Activated T-helper 2 cell treated with anti-CD3 and anti-CD28 coated beads, Interferon-gamma antibody, Interleukin-2, Interleukin-4, amounts not matched to agents 10 μg/mL and 5 μg/mL and 100 μg/mL, durations not matched to agents 14 hours and 24 hours and 36 hours (primary cell): Measurements from ENCODE around the gene MESP2. TPM values are rescaled to one million over a fixed set of nuclear protein-coding genes. Genes with fewer than 3 reads are reported as not detected.

Experiments used
- DNase-seq: peaks from one replicate; pipeline ENCODE4 v3.0.0; 2021; ENCODE audit warnings: low spot score
- H3K27ac Mint-ChIP-seq: one replicate; pipeline ENCODE4 v1.8.0; 2021; ENCODE audit warnings: mixed read lengths
- H3K27me3 Mint-ChIP-seq: one replicate; pipeline ENCODE4 v1.8.0; 2021; ENCODE audit warnings: low read depth, mixed read lengths
- H3K36me3 Mint-ChIP-seq: one replicate; pipeline ENCODE4 v1.8.0; 2021; ENCODE audit warnings: low read depth, mixed read lengths
- H3K4me1 Mint-ChIP-seq: one replicate; pipeline ENCODE4 v1.8.0; 2021; ENCODE audit warnings: low read depth, mixed read lengths
- H3K4me3 Mint-ChIP-seq: one replicate; pipeline ENCODE4 v1.8.0; 2021; ENCODE audit warnings: low read depth, mild to moderate bottlenecking, moderate library complexity, mixed read lengths
- H3K9me3 Mint-ChIP-seq: one replicate; pipeline ENCODE4 v1.8.0; 2021; ENCODE audit warnings: mixed read lengths
- intact Hi-C: fragments of 100-400 bp; cut with micrococcal nuclease; formaldehyde crosslinking; loops from one replicate; pipeline ENCODE4 v1.15.1; 2023
- total RNA-seq: library from RNA; stranded (reverse); gene quantifications from 2 replicates; pipeline ENCODE4 v1.2.3, GENCODE V29; 2022

MESP2 gene
- total RNA-seq, 1 donor from 2014 or later, result 0.41 TPM

- no peaks in the 10 kb centered on the region for H3K9me3 Mint-ChIP-seq
- H3K4me3 Mint-ChIP-seq, result no peak overlapping the region
- DNase-seq, result no peak
- no peaks in the 10 kb centered on the region for H3K4me1 Mint-ChIP-seq
- intact Hi-C loops, result no loop called here
- no peak overlapping the region for H3K27ac Mint-ChIP-seq
- H3K27me3 Mint-ChIP-seq, result no peaks in the 10 kb centered on the region
- no peaks in the 10 kb centered on the region for H3K36me3 Mint-ChIP-seq
These were observed 26.2 kb downstream of the MESP2 start for GRCh38 chr15:89802231-89802928.

DNA sequence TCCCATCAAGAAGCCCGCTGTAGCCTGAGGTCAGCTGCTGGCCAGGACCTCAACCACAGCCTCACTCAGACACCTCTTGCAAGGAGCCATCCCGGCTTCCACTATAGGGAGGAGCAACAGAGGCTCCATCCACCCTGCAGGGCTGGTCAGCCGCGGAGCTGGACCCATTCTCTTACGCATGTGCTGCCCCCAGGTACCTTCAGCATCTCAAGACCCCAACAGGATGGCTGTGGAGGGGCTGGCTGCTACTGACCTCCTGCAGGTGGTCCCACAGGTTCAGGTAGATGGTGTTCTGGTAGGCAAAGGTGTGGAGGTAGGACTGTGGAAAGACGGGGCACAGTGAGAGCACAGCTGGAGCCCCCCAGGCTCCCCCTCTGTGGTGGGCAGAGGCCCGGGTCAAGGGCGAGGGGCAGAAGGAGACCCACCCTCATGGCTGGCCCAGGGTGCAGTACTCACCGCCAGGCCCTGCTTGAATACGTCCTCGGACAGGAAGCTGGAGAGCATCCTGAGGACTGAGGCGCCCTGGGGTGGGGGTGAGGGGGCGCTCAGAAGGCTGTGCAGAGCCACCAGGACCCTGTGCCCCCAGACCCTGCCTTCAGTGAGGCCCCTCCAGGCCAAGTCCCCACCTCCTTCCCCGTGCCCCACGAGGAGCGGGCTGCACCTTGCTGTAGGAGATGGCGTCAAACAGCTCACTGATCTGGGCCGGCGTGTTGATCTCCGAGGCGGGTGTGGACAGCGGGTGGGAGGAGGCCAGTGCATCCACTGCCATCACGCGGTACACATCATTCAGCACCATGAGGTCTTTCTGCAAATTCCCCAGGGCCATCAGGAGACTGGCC is 27.1 kb downstream of the MESP2 start:
- intact Hi-C loops, result no loop called here
- no peaks in the 10 kb centered on the region for H3K36me3 Mint-ChIP-seq
- H3K4me3 Mint-ChIP-seq, result no peak overlapping the region
- H3K4me1 Mint-ChIP-seq, result no peaks in the 10 kb centered on the region
- no peak overlapping the region for H3K27ac Mint-ChIP-seq
- DNase-seq, result no peak
- H3K9me3 Mint-ChIP-seq, result no peaks in the 10 kb centered on the region
- no peaks in the 10 kb centered on the region for H3K27me3 Mint-ChIP-seq

DNA sequence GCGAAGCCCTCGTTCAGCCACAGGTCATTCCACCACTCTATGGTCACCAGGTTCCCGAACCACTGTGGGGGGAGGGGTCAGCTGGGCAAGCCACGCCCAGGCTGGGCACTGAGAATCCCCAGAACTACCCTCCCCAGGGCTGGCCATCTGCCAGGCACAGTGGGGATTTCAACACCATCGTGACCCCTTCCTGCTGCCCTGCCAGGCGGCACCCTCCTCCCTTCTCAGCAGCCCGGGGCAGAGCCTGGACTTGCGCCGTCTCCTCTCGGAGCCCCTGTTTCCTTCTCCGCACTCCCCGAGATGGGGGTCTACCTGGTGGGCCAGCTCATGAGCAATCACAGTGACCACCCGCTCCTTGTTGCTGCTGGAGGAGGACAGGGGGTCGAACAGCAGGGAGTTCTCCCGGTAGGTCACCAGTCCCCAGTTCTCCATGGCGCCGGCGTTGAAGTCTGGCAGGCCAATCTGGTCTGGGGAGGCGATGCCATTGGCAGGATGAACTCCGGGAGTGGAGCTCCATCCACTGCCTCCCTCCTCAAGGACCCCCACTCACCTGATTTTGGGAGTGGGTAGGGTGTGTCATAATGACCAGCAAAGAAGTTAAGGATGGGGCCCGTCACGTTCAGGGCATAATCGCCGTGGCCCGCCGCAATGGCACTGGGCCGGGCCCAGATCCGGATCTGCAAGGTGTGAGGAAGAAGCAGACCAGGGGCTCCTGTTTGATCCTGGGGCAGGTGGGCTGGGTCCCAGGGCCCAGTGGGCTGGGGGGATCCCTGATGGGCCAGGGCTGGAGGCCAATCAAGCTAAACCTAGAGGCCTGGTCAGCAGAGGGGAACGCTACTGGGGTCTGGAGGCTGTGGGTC is 28.0 kb downstream of the MESP2 start:
- H3K36me3 Mint-ChIP-seq, result no peaks in the 10 kb centered on the region
- H3K9me3 Mint-ChIP-seq, result no peaks in the 10 kb centered on the region
- no peak overlapping the region for H3K4me3 Mint-ChIP-seq
- DNase-seq, result no peak
- no peaks in the 10 kb centered on the region for H3K4me1 Mint-ChIP-seq
- intact Hi-C loops, result no loop called here
- H3K27me3 Mint-ChIP-seq, result no peaks in the 10 kb centered on the region
- no peak overlapping the region for H3K27ac Mint-ChIP-seq

DNA sequence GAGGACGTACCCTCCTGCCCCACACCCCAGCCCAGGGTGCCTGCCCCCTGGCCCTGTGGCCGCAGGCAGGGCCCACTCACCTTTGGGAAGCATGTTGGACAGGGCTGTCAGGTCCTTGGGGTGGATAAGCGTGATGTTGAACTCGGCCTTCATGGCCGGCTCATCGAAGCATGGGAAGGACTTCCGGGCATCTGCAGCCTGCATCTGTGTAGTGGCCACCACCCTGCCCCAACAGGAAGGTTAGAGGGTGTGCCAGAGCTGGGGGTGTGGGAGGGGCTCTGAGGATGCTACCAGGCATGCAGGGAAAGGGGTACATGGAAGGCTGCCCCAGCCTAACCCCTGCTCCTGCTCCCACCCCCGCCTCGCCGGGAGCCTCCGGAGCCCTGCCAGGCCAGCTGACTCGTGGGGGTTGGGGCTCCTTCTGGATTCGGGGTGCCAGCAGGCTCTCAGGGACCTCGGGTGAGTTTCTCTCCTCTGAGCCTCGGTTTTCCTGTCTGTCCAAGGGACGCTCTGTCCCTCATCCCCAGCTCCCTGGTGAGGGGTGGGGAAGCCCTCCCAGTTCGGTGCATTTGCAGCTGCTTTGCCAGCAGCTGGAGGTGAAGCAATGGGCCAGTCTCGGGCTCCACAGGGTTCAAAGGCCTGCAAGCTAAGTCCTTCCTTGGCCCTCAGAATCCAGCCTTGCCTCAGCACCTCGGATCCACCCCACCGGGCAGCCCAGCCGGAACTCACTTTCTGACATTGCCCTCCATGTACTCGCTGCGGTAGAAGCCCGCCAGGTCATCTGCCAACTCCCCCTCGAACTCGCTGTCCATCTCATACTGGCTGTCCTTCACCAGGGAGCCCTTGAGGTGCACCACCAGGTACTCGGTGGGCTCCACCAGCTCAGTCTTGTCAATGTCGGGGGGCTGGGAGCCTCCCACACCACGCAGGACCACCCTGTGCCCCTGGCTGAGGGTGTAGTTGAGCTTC is 29.4 kb downstream of the MESP2 start:
- H3K27me3 Mint-ChIP-seq, result no peaks in the 10 kb centered on the region
- no peak overlapping the region for H3K4me3 Mint-ChIP-seq
- intact Hi-C loops, result no loop called here
- DNase-seq, result no peak
- no peaks in the 10 kb centered on the region for H3K36me3 Mint-ChIP-seq
- no peak overlapping the region for H3K27ac Mint-ChIP-seq
- no peaks in the 10 kb centered on the region for H3K4me1 Mint-ChIP-seq
- no peaks in the 10 kb centered on the region for H3K9me3 Mint-ChIP-seq

- intact Hi-C loops, result no loop called here
- Mint-ChIP-seq H3K4me3 (no peak overlapping the region), H3K9me3 (no peaks in the 10 kb centered on the region), H3K27ac (no peak overlapping the region), H3K4me1 (no peaks in the 10 kb centered on the region), H3K27me3 (no peaks in the 10 kb centered on the region), H3K36me3 (no peaks in the 10 kb centered on the region)
- DNase-seq, result no peak
These were observed 30.1 kb downstream of the MESP2 start for GRCh38 chr15:89806210-89806558.

DNA sequence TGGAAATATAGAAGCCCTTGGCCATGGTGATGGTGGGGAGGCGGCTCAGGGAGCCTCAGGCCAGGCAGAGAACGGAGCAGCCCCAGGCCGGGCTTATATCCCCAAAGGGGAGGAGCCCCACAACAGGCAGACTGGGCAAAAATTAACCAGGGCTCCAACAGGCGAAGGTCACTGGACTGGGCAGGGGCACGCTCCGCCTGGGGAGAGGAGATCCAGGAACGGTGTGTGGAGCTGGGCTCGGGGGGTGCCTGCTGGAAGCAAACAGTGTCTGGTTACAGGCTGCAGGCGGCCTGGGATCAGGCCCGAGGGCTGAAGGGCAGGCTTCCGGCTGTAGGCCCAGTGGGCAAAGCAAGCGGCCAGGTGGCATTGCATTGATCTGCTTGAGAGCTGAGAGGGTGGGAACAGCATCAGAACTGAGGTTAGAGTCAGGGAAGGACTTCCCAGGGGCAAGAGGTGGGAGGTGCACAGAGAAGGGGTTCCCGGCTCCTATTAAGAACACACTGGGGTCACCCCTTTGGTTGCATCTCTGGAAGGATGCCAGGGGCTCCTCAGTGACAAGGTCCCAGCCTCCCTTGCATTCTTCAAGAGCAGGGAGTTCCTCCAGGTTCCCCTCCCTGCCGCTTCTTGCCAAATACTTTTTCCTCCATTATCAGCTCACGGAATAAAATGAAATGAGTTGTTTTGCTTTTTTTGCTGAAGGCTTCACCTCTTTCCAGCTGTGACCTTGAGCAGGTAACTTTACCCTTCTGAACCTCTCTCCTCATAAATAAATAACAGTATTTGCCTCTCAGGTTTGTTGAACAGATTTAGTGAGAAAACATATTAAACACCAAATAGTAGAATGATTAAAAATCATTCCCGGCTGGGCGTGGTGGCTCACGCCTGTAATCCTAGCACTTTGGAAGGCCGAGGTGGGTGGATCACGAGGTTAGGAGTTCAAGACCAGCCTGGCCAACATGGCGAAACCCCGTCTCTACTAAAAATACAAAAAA is 30.7 kb downstream of the MESP2 start:
- Mint-ChIP-seq H3K27me3 (no peaks in the 10 kb centered on the region), H3K9me3 (no peaks in the 10 kb centered on the region), H3K4me3 (no peak overlapping the region), H3K4me1 (peaks cover 3% of the 10 kb centered on the region), H3K36me3 (no peaks in the 10 kb centered on the region), H3K27ac (no peak overlapping the region)
- no peak for DNase-seq
- intact Hi-C loops, result no loop called here

GRCh38 chr15:89807689-89808088 is 31.6 kb downstream of the MESP2 start:
- no peak for DNase-seq
- Mint-ChIP-seq H3K27me3 (no peaks in the 10 kb centered on the region), H3K4me3 (no peak overlapping the region), H3K27ac (no peak overlapping the region), H3K4me1 (peaks cover 6% of the 10 kb centered on the region), H3K36me3 (no peaks in the 10 kb centered on the region), H3K9me3 (no peaks in the 10 kb centered on the region)
- intact Hi-C loops, result no loop called here

GRCh38 chr15:89808160-89808870 is 32.2 kb downstream of the MESP2 start:
- H3K4me1 Mint-ChIP-seq, result peaks cover 7% of the 10 kb centered on the region
- no peaks in the 10 kb centered on the region for H3K36me3 Mint-ChIP-seq
- H3K27me3 Mint-ChIP-seq, result no peaks in the 10 kb centered on the region
- intact Hi-C loops, result no loop called here
- H3K9me3 Mint-ChIP-seq, result no peaks in the 10 kb centered on the region
- DNase-seq, result no peak
- H3K27ac Mint-ChIP-seq, result no peak overlapping the region
- no peak overlapping the region for H3K4me3 Mint-ChIP-seq

- no peak for DNase-seq
- no peaks in the 10 kb centered on the region for H3K9me3 Mint-ChIP-seq
- H3K4me1 Mint-ChIP-seq, result peaks cover 9% of the 10 kb centered on the region
- intact Hi-C loops, result no loop called here
- H3K36me3 Mint-ChIP-seq, result no peaks in the 10 kb centered on the region
- no peak overlapping the region for H3K27ac Mint-ChIP-seq
- H3K4me3 Mint-ChIP-seq, result no peak overlapping the region
- H3K27me3 Mint-ChIP-seq, result peaks cover 2% of the 10 kb centered on the region
These were observed 33.1 kb downstream of the MESP2 start for GRCh38 chr15:89809093-89809786.

- no peak for DNase-seq
- peaks cover 9% of the 10 kb centered on the region for H3K4me1 Mint-ChIP-seq
- no peak overlapping the region for H3K4me3 Mint-ChIP-seq
- H3K9me3 Mint-ChIP-seq, result no peaks in the 10 kb centered on the region
- no peaks in the 10 kb centered on the region for H3K36me3 Mint-ChIP-seq
- intact Hi-C loops, result no loop called here
- H3K27me3 Mint-ChIP-seq, result peaks cover 2% of the 10 kb centered on the region
- no peak overlapping the region for H3K27ac Mint-ChIP-seq
These were observed 33.6 kb downstream of the MESP2 start for GRCh38 chr15:89809787-89810148.
